ENCODE data around the gene PSMA5. TPM values are rescaled to one million over a fixed set of nuclear protein-coding genes. Genes with fewer than 3 reads are reported as not detected.

The PSMA5 gene
- total and polyA plus RNA-seq, 2 of the 4 experiments (the other 2 are of a cell fraction), result 75.5 to 107 TPM

DNA sequence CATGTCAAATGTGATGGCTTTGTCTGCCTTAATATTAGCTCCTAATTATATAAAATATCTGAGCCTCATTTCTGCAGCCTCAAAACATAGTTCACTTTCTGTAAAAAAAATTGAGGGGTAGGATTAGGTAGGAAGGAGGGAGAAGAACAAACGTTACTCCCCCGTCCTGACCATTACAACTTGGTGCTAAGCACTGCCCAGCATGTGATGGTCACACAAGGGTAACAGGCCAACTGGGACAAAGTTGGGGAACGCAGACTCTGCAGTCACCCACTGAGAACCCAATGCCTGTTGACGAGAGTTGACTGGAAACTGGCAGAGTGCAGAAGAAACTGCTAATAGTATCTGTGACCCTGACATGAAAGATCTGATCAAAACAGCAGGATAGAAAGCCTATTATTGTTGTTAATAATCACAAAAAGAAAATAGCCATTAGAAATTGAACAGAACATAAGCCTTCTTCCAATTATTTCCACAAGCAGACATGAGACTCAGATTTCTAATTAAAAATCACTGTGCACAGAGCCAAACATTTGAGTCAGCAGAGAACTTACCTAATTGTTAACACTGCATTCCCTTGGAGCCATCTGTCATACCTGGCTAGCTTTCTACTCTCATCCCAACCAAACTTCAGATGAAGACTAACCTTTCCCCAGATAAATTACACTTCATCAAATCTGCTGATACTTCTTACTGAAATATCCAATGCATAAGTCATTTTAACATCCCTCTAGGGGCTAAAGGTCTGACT, 34.0 kb downstream of the PSMA5 start:
- Histone ChIP-seq H3K56ac (ENCODE audit: extremely low read depth, insufficient read depth, low read length) (peak overlapping the region; percentile 79; the same call in 1 of the 2 replicates), H4K91ac (ENCODE audit: insufficient read depth, low read depth, low read length) (peak overlapping the region; percentile 85), H3K18ac (ENCODE audit: low read depth, low read length) (peak overlapping the region; percentile 91), H3K9ac (ENCODE audit: low read depth, low read length) (peak overlapping the region; percentile 39), H3K36me3 (ENCODE audit: control insufficient read depth, insufficient read depth, low read length) (no peaks in the 10 kb centered on the region), H3K79me1 (ENCODE audit: low read depth in 1 of 2, low read length in 2 of 2) (peaks cover 14 to 72% of the 10 kb centered on the region in 2 experiments), H4K5ac (ENCODE audit: low read depth, low read length) (peak overlapping the region; percentile 91), H2AK9ac (replicated peaks; ENCODE audit: low read depth, low read length, poor library complexity) (no peak overlapping the region), H3K14ac (replicated peaks; ENCODE audit: low read depth, low read length) (peak overlapping the region; percentile 87), H2AFZ (replicated peaks; ENCODE audit: low read length, poor library complexity) (no peak overlapping the region), H2BK5ac (ENCODE audit: low read depth, low read length, poor library complexity, severe bottlenecking) (peak overlapping the region; percentile 82), H3K9me1 (ENCODE audit: insufficient read depth, low read length) (peaks cover 18% of the 10 kb centered on the region), H3K4me1 (ENCODE audit: control insufficient read depth, insufficient read depth, low read length) (peaks cover 24% of the 10 kb centered on the region), H4K8ac (ENCODE audit: low read depth in 2 of 2, low read length in 2 of 2) (peak overlapping the region; percentile 46 to 78), H3K27me3 (ENCODE audit: control insufficient read depth, insufficient read depth, low read length) (no peaks in the 10 kb centered on the region), H2BK20ac (ENCODE audit: low read depth, low read length) (peak overlapping the region; percentile 83), H3K9me3 (ENCODE audit: control insufficient read depth, insufficient read depth, low read length) (no peaks in the 10 kb centered on the region), H3K4me3 (ENCODE audit: insufficient read depth, low read depth, low read length) (peak overlapping the region; percentile 13; the same call in 1 of the 2 replicates), H2BK120ac (ENCODE audit: low read depth, low read length) (peak overlapping the region; percentile 93), H4K20me1 (ENCODE audit: insufficient read depth, low read length) (peaks cover 7% of the 10 kb centered on the region; the same call in 1 of the 2 replicates), H3K27ac (ENCODE audit: insufficient read depth, low read length) (peak overlapping the region; percentile 92), H3K23ac (ENCODE audit: low read depth, low read length) (peak overlapping the region; percentile 91), H3K4ac (ENCODE audit: low read depth, low read length) (peak overlapping the region; percentile 92), H3K4me2 (ENCODE audit: low read depth, low read length) (peak overlapping the region; percentile 70), H2BK15ac (ENCODE audit: low read depth, low read length) (peak overlapping the region; percentile 99), H2AK5ac (ENCODE audit: low read depth, low read length) (peak overlapping the region; percentile 99)
- intact Hi-C loops (cut with micrococcal nuclease) (loop anchor here (2.0 kb wide), 1 partner anchor 35 kb away; no protein-coding TSS in a partner anchor), in situ Hi-C loops (cut with MboI; ENCODE audit: low sequenced_read_pairs) (no loop called here), dilution Hi-C loops (cut with HindIII; ENCODE audit: low sequenced_read_pairs, unreplicated experiment) (no loop called here)
- ATAC-seq (ENCODE audit: low read depth) (no peak), DNase-seq (no peak)
- WGBS, 2 experiments (ENCODE audit: extremely low coverage in 2 of 2, insufficient read length in 1 of 2), result 67% methylated on average over 1 of the region's 4 CpGs; no CpG with 5 or more reads in 1 of the 2 experiments
- ChIA-PET POLR2A (ENCODE audit: unreplicated experiment) (interaction anchor here (0.7 kb wide), 1 partner anchor 109 kb away, joined by 4 read pairs; the partner anchor contains the start of gene PSRC1), CTCF (interaction anchor here (0.7 to 1.3 kb wide), 3 partner anchors 17 to 142 kb away, joined by 3 to 4 read pairs (median 3); no protein-coding TSS in a partner anchor)
- BruUV-seq (replicated peaks), result no TSS peak
- TF ChIP-seq CEBPB (IDR thresholded peaks at IDR 0.05; ENCODE audit: low read depth, low read length) (no peak), MXI1 (IDR thresholded peaks at IDR 0.05; ENCODE audit: borderline replicate concordance, low read depth, low read length) (no peak), FOS (IDR thresholded peaks at IDR 0.05; ENCODE audit: low read depth, low read length) (no peak), SMC3 (IDR thresholded peaks at IDR 0.05; ENCODE audit: low read depth, low read length) (no peak), POLR2A (IDR thresholded peaks at IDR 0.05; ENCODE audit: low read depth, low read length) (no peak)
- TF ChIP-seq, protein P1, sequence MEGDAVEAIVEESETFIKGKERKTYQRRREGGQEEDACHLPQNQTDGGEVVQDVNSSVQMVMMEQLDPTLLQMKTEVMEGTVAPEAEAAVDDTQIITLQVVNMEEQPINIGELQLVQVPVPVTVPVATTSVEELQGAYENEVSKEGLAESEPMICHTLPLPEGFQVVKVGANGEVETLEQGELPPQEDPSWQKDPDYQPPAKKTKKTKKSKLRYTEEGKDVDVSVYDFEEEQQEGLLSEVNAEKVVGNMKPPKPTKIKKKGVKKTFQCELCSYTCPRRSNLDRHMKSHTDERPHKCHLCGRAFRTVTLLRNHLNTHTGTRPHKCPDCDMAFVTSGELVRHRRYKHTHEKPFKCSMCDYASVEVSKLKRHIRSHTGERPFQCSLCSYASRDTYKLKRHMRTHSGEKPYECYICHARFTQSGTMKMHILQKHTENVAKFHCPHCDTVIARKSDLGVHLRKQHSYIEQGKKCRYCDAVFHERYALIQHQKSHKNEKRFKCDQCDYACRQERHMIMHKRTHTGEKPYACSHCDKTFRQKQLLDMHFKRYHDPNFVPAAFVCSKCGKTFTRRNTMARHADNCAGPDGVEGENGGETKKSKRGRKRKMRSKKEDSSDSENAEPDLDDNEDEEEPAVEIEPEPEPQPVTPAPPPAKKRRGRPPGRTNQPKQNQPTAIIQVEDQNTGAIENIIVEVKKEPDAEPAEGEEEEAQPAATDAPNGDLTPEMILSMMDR (conservative IDR thresholded peaks at IDR 0.05; ENCODE audit: low read depth, low read length), result no peak
